Measurements from ENCODE around the gene GPR139. TPM values are rescaled to one million over a fixed set of nuclear protein-coding genes. Genes with fewer than 3 reads are reported as not detected.

GPR139 gene
- total and polyA plus RNA-seq, 10 of the 15 experiments (the other 5 are each of a cell fraction or from before 2014, with no cell fraction given) = not detected

DNA sequence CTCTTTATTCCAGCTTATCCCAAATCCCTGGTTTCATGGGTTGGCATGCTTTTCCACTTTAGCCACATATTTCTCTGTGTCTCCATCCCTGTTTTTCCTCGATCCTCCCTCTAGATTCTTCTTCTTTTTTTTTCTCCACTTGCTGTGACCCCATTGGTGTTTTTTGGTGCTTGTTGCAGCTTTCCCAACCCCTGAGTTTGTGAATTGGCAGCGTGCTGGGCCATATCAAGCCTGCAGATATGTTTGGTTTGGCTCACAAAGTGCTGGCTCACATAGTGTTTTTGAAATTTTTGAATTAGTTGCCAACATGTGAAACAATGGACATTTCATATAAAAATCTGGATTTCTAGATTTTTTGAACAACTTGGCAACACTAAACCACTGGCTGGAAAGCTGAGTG is 8.8 kb downstream of the GPR139 start:
- ChIA-PET RAD21 (ENCODE audit: unreplicated experiment) (no interaction called here), CTCF (no interaction called here), SMC1A (ENCODE audit: uncharacterized antibody, unreplicated experiment) (interaction anchor here (1.0 kb wide), 1 partner anchor 9 kb away, joined by 3 read pairs; no protein-coding TSS in a partner anchor), POLR2A (no interaction called here)
- H3K4me2 ChIP-seq (ENCODE audit: control insufficient read depth, insufficient read depth) = no peak overlapping the region
- ATAC-seq (no peak), FAIRE-seq (no peak), DNase-seq (ENCODE audit: low read depth, low spot score) (no peak)
- no peak overlapping the region for H3K9ac ChIP-seq (ENCODE audit: control insufficient read depth, insufficient read depth, low read length)
- no peaks in the 10 kb centered on the region for H4K20me1 ChIP-seq (ENCODE audit: control insufficient read depth, insufficient read depth)
- H3K27ac ChIP-seq (ENCODE audit: control insufficient read depth, insufficient read depth) = no peak overlapping the region
- H3K79me2 ChIP-seq (ENCODE audit: control insufficient read depth, insufficient read depth, low read length) = no peaks in the 10 kb centered on the region
- no peak overlapping the region for H3K4me3 ChIP-seq
- TF ChIP-seq ZZZ3 (IDR thresholded peaks at IDR 0.05; ENCODE audit: control insufficient read depth, insufficient read length, low read depth) (no peak), MYC (IDR thresholded peaks at IDR 0.05; ENCODE audit: insufficient read depth, insufficient read length, insufficient replicate concordance, low read length, severe bottlenecking) (no peak), ZNF622 (IDR thresholded peaks at IDR 0.05) (no peak), STAT1 (conservative IDR thresholded peaks at IDR 0.05) (no peak), BMI1 (IDR thresholded peaks at IDR 0.05; ENCODE audit: borderline replicate concordance) (no peak)
- TF ChIP-seq, protein P1, sequence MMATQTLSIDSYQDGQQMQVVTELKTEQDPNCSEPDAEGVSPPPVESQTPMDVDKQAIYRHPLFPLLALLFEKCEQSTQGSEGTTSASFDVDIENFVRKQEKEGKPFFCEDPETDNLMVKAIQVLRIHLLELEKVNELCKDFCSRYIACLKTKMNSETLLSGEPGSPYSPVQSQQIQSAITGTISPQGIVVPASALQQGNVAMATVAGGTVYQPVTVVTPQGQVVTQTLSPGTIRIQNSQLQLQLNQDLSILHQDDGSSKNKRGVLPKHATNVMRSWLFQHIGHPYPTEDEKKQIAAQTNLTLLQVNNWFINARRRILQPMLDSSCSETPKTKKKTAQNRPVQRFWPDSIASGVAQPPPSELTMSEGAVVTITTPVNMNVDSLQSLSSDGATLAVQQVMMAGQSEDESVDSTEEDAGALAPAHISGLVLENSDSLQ (IDR thresholded peaks at IDR 0.05) = no peak
- TF ChIP-seq, protein P2, sequence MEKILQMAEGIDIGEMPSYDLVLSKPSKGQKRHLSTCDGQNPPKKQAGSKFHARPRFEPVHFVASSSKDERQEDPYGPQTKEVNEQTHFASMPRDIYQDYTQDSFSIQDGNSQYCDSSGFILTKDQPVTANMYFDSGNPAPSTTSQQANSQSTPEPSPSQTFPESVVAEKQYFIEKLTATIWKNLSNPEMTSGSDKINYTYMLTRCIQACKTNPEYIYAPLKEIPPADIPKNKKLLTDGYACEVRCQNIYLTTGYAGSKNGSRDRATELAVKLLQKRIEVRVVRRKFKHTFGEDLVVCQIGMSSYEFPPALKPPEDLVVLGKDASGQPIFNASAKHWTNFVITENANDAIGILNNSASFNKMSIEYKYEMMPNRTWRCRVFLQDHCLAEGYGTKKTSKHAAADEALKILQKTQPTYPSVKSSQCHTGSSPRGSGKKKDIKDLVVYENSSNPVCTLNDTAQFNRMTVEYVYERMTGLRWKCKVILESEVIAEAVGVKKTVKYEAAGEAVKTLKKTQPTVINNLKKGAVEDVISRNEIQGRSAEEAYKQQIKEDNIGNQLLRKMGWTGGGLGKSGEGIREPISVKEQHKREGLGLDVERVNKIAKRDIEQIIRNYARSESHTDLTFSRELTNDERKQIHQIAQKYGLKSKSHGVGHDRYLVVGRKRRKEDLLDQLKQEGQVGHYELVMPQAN (conservative IDR thresholded peaks at IDR 0.05) = no peak
- no peaks in the 10 kb centered on the region for H3K36me3 ChIP-seq (ENCODE audit: control insufficient read depth in 2 of 2, insufficient read depth in 2 of 2, low read length in 1 of 2)
- 3% methylated on average over 2 of the region's 2 CpGs for WGBS (ENCODE audit: insufficient coverage, insufficient replicate concordance, low lambda C conversion rate, missing lambda C conversion rate)
- BruUV-seq (replicated peaks) = no TSS peak
- intact Hi-C loops (cut with micrococcal nuclease; ENCODE audit: unreplicated experiment) = no loop called here
- H2AFZ ChIP-seq (ENCODE audit: control insufficient read depth, low read depth, low read length) = no peak overlapping the region
- no peaks in the 10 kb centered on the region for H3K27me3 ChIP-seq (replicated peaks in 1 of 2; ENCODE audit: control insufficient read depth in 2 of 2, insufficient read depth in 2 of 2, low read length in 1 of 2)
- no peaks in the 10 kb centered on the region for H3K9me3 ChIP-seq (replicated peaks; ENCODE audit: control insufficient read depth, insufficient read depth, low read length)
- no peaks in the 10 kb centered on the region for H3K4me1 ChIP-seq (ENCODE audit: control insufficient read depth, insufficient read depth, low read length)
- in situ Hi-C loops (cut with MboI) = no loop called here

Data from GM12878 (cell line).